ENCODE measurements around the gene MFSD6. TPM values are rescaled to one million over a fixed set of nuclear protein-coding genes. Genes with fewer than 3 reads are reported as not detected.

The MFSD6 gene
- total RNA-seq, 1 donor from 2014 or later = 21.5 TPM

DNA sequence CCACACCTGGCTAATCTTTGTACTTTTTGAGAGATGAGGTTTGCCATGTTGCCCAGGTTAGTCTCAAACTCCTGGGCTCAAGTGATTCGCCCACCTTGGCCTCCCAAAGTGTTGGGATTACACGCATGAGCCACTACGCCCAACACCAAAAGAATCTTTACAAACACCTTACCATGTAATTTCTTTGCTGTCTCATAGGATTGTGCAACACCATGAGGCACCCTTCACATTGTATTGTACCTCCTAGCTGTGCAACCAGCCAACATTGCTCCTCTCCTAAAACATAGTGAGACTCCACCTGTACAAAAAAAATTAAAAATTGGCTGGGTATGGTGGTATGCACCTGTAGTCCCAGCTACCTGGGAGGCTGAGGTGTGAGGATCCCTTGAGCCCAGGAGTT is 3.1 kb upstream of the MFSD6 start:
- intact Hi-C loops (cut with micrococcal nuclease) = loop anchor here (5.0 kb wide), 2 partner anchors 477 to 1272 kb away; partner anchors contain the start of genes GLS and NABP1
- no peak for DNase-seq
- no peak for TF ChIP-seq CTCF (IDR thresholded peaks at IDR 0.05)
- ChIA-PET POLR2A (no interaction called here), CTCF (no interaction called here)
- peaks cover 13% of the 10 kb centered on the region for H3K4me1 Mint-ChIP-seq
- no peaks in the 10 kb centered on the region for H3K9me3 Mint-ChIP-seq
- H3K27ac Mint-ChIP-seq = no peak overlapping the region
- H3K27me3 Mint-ChIP-seq = no peaks in the 10 kb centered on the region
- no peak for ATAC-seq (ENCODE audit: low read depth)
- no peak overlapping the region for H3K4me3 Mint-ChIP-seq
- H3K36me3 Mint-ChIP-seq (ENCODE audit: low read depth) = no peaks in the 10 kb centered on the region

DNA sequence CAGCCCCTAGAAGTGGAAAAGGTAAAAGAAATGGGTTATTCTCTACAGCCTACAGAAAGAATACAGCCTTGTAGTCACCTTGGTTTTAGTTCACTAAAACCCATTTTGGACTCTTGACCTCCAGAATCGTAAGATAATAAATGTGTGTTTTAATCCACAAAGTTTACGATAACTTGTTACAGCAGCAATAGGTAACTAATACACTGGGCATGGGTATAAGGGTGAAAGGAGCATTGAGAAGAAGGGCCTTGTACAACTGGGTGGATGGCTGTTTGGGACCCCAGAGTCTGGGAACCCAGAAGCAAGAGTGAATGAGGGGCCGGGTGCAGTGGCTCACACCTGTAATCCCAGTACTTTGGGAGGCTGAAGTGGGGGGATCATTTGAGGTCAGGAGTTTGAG is 2.2 kb upstream of the MFSD6 start:
- ChIA-PET POLR2A (no interaction called here), CTCF (no interaction called here)
- Mint-ChIP-seq H3K9me3 (no peaks in the 10 kb centered on the region), H3K27me3 (no peaks in the 10 kb centered on the region), H3K36me3 (ENCODE audit: low read depth) (no peaks in the 10 kb centered on the region), H3K4me1 (peaks cover 15% of the 10 kb centered on the region), H3K27ac (no peak overlapping the region), H3K4me3 (no peak overlapping the region)
- no peak for TF ChIP-seq CTCF (IDR thresholded peaks at IDR 0.05)
- intact Hi-C loops (cut with micrococcal nuclease) = loop anchor here (5.0 kb wide), 2 partner anchors 476 to 1271 kb away; partner anchors contain the start of genes GLS and NABP1
- DNase-seq (no peak), ATAC-seq (ENCODE audit: low read depth) (no peak)

DNA sequence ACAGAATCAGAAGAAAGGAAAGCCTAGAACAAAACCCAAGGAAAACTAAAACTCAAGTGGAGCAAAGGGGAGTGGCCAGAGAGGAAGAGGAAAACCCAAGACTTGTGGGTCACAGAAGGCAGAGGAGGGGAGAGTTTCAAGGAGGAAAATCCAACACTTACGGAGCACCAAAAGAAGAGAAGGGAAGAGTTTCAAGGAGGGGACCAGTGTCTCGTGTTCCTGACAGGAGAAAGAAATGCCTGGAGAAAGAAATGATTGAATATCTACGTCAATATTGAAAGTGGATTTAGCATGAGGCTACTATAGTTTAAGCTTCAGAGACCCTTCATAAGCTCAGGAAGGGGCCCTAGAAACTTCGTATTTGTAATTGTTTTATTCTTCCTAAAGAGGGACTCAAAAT is 1.4 kb upstream of the MFSD6 start:
- intact Hi-C loops (cut with micrococcal nuclease) = loop anchor here (5.0 kb wide), 2 partner anchors 475 to 1270 kb away; partner anchors contain the start of genes GLS and NABP1
- Mint-ChIP-seq H3K27ac (no peak overlapping the region), H3K36me3 (ENCODE audit: low read depth) (no peaks in the 10 kb centered on the region), H3K4me3 (no peak overlapping the region), H3K9me3 (no peaks in the 10 kb centered on the region), H3K27me3 (no peaks in the 10 kb centered on the region), H3K4me1 (peaks cover 18% of the 10 kb centered on the region)
- CTCF ChIA-PET = no interaction called here
- POLR2A ChIA-PET = interaction anchor here (0.7 kb wide), 1 partner anchor 1272 kb away, joined by 3 read pairs; no protein-coding TSS in a partner anchor
- DNase-seq = no peak
- ATAC-seq (ENCODE audit: low read depth) = no peak
- no peak for TF ChIP-seq CTCF (IDR thresholded peaks at IDR 0.05)

GRCh38 chr2:190407246-190407661 is 901 bp upstream of the MFSD6 start:
- no peak for TF ChIP-seq CTCF (IDR thresholded peaks at IDR 0.05)
- H3K36me3 Mint-ChIP-seq (ENCODE audit: low read depth) = no peaks in the 10 kb centered on the region
- H3K4me1 Mint-ChIP-seq = peaks cover 18% of the 10 kb centered on the region
- peak overlapping the region; percentile 83 for H3K4me3 Mint-ChIP-seq
- no peaks in the 10 kb centered on the region for H3K9me3 Mint-ChIP-seq
- no peaks in the 10 kb centered on the region for H3K27me3 Mint-ChIP-seq
- POLR2A ChIA-PET = interaction anchor here (0.6 to 1.6 kb wide), 3 partner anchors 127 to 1271 kb away, joined by 3 read pairs; partner anchors contain the start of gene NEMP2
- no peak for DNase-seq
- intact Hi-C loops (cut with micrococcal nuclease) = loop anchor here (5.0 kb wide), 2 partner anchors 475 to 1270 kb away; partner anchors contain the start of genes GLS and NABP1
- ATAC-seq (ENCODE audit: low read depth) = no peak
- CTCF ChIA-PET = interaction anchor here (0.6 kb wide), 1 partner anchor 1311 kb away, joined by 3 read pairs; no protein-coding TSS in a partner anchor
- peak overlapping the region; percentile 86 for H3K27ac Mint-ChIP-seq

- no peaks in the 10 kb centered on the region for H3K9me3 Mint-ChIP-seq
- peak overlapping the region; percentile 86 for H3K27ac Mint-ChIP-seq
- no peak for TF ChIP-seq CTCF (IDR thresholded peaks at IDR 0.05)
- DNase-seq (no peak), ATAC-seq (ENCODE audit: low read depth) (peak; percentile 55)
- no peaks in the 10 kb centered on the region for H3K36me3 Mint-ChIP-seq (ENCODE audit: low read depth)
- POLR2A ChIA-PET = interaction anchor here (0.5 to 1.6 kb wide), 3 partner anchors 271 to 646 kb away, joined by 3 to 5 read pairs (median 4); no protein-coding TSS in a partner anchor
- no peaks in the 10 kb centered on the region for H3K27me3 Mint-ChIP-seq
- H3K4me3 Mint-ChIP-seq = peak overlapping the region; percentile 84
- intact Hi-C loops (cut with micrococcal nuclease) = loop anchor here (1.0 to 5.0 kb wide), 6 partner anchors 90 to 1269 kb away; partner anchors contain the start of genes GLS, HIBCH, NAB1 and NABP1
- CTCF ChIA-PET = no interaction called here
- H3K4me1 Mint-ChIP-seq = peaks cover 26% of the 10 kb centered on the region
Measured at GRCh38 chr2:190408538-190409271, 550 bp downstream of the MFSD6 start.
